Trophoblast cell (in vitro differentiated cells and primary cell): ENCODE data around the gene TREML1.

Experiments
- DNase-seq, 2 donors: peaks; one replicate each; pipeline ENCODE4 v3.0.0-alpha.2; 2016
- H2AFZ ChIP-seq: 2 replicates; pipeline ENCODE4 v1.6.1; 2013; ENCODE audit warnings: low read length, moderate library complexity, mild to moderate bottlenecking; ENCODE audit not compliant: insufficient read depth, poor library complexity
- H2AK5ac ChIP-seq: 2 replicates; pipeline ENCODE4 v1.6.1; 2013; ENCODE audit warnings: mild to moderate bottlenecking, low read length
- H2BK120ac ChIP-seq: 2 replicates; pipeline ENCODE4 v1.6.1; 2013; ENCODE audit warnings: low read length, mild to moderate bottlenecking, moderate library complexity; ENCODE audit not compliant: insufficient read depth, poor library complexity
- H2BK12ac ChIP-seq: 2 replicates; pipeline ENCODE4 v1.6.1; 2013; ENCODE audit warnings: mild to moderate bottlenecking, low read length, moderate library complexity
- H2BK5ac ChIP-seq: 2 replicates; pipeline ENCODE4 v1.6.1; 2013; ENCODE audit warnings: low read length, low read depth, moderate library complexity, mild to moderate bottlenecking; ENCODE audit not compliant: poor library complexity
- H3K14ac ChIP-seq: 2 replicates; pipeline ENCODE4 v1.6.1; 2013; ENCODE audit warnings: mild to moderate bottlenecking, low read length
- H3K18ac ChIP-seq: 2 replicates; pipeline ENCODE4 v1.6.1; 2013; ENCODE audit warnings: mild to moderate bottlenecking, low read length
- H3K23ac ChIP-seq: 2 replicates; pipeline ENCODE4 v1.6.1; 2013; ENCODE audit warnings: low read length
- H3K27ac ChIP-seq: 2 replicates; pipeline ENCODE4 v1.5.1; 2013; ENCODE audit warnings: low read depth, mild to moderate bottlenecking, inconsistent platforms, low read length, moderate library complexity
- H3K27me3 ChIP-seq: 2 replicates; pipeline ENCODE4 v1.6.1; 2013; ENCODE audit warnings: inconsistent platforms, mild to moderate bottlenecking, low read length, moderate library complexity; ENCODE audit not compliant: insufficient read depth
- H3K36me3 ChIP-seq, 2 experiments: 1 replicate in 1 of 2; 2 replicates in 1 of 2; pipeline ENCODE4 v1.6.1; 2013; ENCODE audit warnings: low read length in 2 of 2, mild to moderate bottlenecking in 2 of 2, moderate library complexity in 1 of 2; ENCODE audit not compliant: insufficient read depth in 2 of 2, control insufficient read depth in 1 of 2
- H3K4ac ChIP-seq: 2 replicates; pipeline ENCODE4 v1.6.1; 2013; ENCODE audit warnings: low read depth, mild to moderate bottlenecking, low read length, moderate library complexity
- H3K4me1 ChIP-seq, 2 experiments: 1 replicate in 1 of 2; 2 replicates in 1 of 2; pipeline ENCODE4 v1.6.1; 2013; ENCODE audit warnings: low read length in 2 of 2, mild to moderate bottlenecking in 2 of 2, moderate library complexity in 1 of 2; ENCODE audit not compliant: insufficient read depth in 2 of 2, control insufficient read depth in 1 of 2
- H3K4me2 ChIP-seq: 2 replicates; pipeline ENCODE4 v1.6.1; 2013; ENCODE audit warnings: inconsistent platforms, mild to moderate bottlenecking, low read length, moderate library complexity
- H3K4me3 ChIP-seq: 2 replicates; pipeline ENCODE4 v1.5.1; 2013; ENCODE audit warnings: mild to moderate bottlenecking, low read depth, low read length, inconsistent platforms
- H3K79me1 ChIP-seq: one replicate; pipeline ENCODE4 v1.6.1; 2013; ENCODE audit warnings: low read length
- H3K79me2 ChIP-seq: 2 replicates; pipeline ENCODE4 v1.6.1; 2013; ENCODE audit warnings: low read length, mild to moderate bottlenecking; ENCODE audit not compliant: control insufficient read depth, insufficient read depth, poor library complexity
- H3K9ac ChIP-seq: 2 replicates; pipeline ENCODE4 v1.6.1; 2013; ENCODE audit warnings: mild to moderate bottlenecking, low read length
- H3K9me3 ChIP-seq: 2 replicates; pipeline ENCODE4 v1.6.1; 2013; ENCODE audit warnings: low read depth, mild to moderate bottlenecking, control low read depth, inconsistent platforms, low read length; ENCODE audit not compliant: insufficient read depth
- H4K12ac ChIP-seq: 2 replicates; pipeline ENCODE4 v1.6.1; 2013; ENCODE audit warnings: low read depth, mild to moderate bottlenecking, low read length, moderate library complexity
- H4K8ac ChIP-seq: 2 replicates; pipeline ENCODE4 v1.6.1; 2013; ENCODE audit warnings: low read depth, mild to moderate bottlenecking, low read length, moderate library complexity
- H4K91ac ChIP-seq: one replicate; pipeline ENCODE4 v1.6.1; 2013; ENCODE audit warnings: low read depth, mild to moderate bottlenecking, low read length, moderate library complexity
- WGBS: extraction: QIAGEN DNeasy Blood & Tissue Kit; methylation state at CpG from one replicate; pipeline ENCODE4 v1.1.7; 2013; ENCODE audit warnings: missing lambda C conversion rate; ENCODE audit not compliant: insufficient read length, insufficient coverage; ENCODE audit errors: extremely low coverage; 5-methylcytosine and 5-hydroxymethylcytosine counted together

Gene TREML1

GRCh38 chr6:41163419-41163717, 9.2 kb upstream of the TREML1 start:
- Histone ChIP-seq H2AK5ac (no peak overlapping the region), H3K27me3 (no peaks in the 10 kb centered on the region), H3K4me3 (no peak overlapping the region), H4K12ac (no peak overlapping the region), H3K4me2 (no peak overlapping the region), H3K9ac (no peak overlapping the region), H2BK5ac (no peak overlapping the region), H2AFZ (no peak overlapping the region), H3K4ac (no peak overlapping the region), H3K79me2 (no peaks in the 10 kb centered on the region), H4K8ac (no peak overlapping the region), H3K4me1 (peaks cover 2 to 5% of the 10 kb centered on the region in 2 experiments), H3K18ac (no peak overlapping the region), H4K91ac (no peak overlapping the region), H3K27ac (no peak overlapping the region), H3K23ac (no peak overlapping the region), H2BK12ac (no peak overlapping the region), H3K79me1 (no peaks in the 10 kb centered on the region), H3K9me3 (peaks cover 3% of the 10 kb centered on the region), H3K14ac (no peak overlapping the region), H3K36me3 (no peaks in the 10 kb centered on the region), H2BK120ac (no peak overlapping the region)
- WGBS = no CpG with 5 or more reads among the region's 1 CpG
- no peak for DNase-seq

DNA sequence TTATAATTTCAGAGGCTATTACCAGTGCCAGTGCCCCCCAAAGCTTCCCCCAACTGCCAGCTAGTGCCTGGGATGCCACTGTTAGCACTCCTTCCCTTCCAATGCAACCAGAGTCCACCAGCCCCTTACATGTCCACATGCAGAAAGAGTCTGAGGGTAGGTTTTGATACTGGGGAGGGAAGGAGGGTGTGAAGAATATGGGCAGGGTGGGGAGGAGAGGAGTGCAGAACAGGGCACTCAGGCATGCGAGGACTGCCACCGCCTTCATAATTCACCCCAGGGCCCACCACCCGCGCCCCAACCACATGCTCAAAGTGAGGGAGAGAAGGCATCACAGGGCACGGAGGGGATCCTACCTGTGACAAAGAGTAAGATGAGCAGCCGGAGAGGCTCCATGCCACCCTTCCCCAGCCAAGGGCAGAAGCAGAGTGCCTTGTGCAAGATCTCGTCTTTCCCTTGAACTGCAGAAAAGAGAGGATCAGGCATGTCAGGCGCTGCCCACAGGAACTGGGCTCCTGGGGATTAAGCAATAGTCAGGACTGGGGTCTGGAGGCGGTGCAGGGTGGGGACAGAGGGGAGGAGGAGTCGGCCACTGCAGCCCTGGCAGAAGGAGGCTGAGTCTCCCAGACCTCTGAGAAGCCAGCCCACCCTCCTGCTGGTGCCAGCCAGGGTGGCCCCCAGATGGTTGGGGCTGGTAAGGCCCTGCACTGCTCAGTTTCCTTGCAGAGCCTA, 8.7 kb upstream of the TREML1 start, which contains the start of gene TREM2:
TREM2 (minus strand) TSS at position 430 of the 732 bp plus-strand sequence; CDS start at position 396, 34 bp downstream.
- Histone ChIP-seq H3K79me1 (no peaks in the 10 kb centered on the region), H3K4me3 (no peak within 1 kb of the TSS), H2BK120ac (no peak within 1 kb of the TSS), H3K36me3 (no peaks in the 10 kb centered on the region), H2BK12ac (no peak within 1 kb of the TSS), H3K4ac (no peak within 1 kb of the TSS), H2AK5ac (no peak within 1 kb of the TSS), H3K9ac (no peak within 1 kb of the TSS), H3K27ac (no peak within 1 kb of the TSS), H3K18ac (no peak within 1 kb of the TSS), H2AFZ (no peak within 1 kb of the TSS), H3K4me2 (no peak within 1 kb of the TSS), H3K27me3 (no peaks in the 10 kb centered on the region), H4K12ac (no peak within 1 kb of the TSS), H3K23ac (no peak within 1 kb of the TSS), H4K8ac (no peak within 1 kb of the TSS), H3K14ac (no peak within 1 kb of the TSS), H2BK5ac (no peak within 1 kb of the TSS), H3K4me1 (peaks cover 2 to 5% of the 10 kb centered on the region in 2 experiments), H3K9me3 (peaks cover 3% of the 10 kb centered on the region), H4K91ac (no peak within 1 kb of the TSS), H3K79me2 (no peaks in the 10 kb centered on the region)
- no CpG with 5 or more reads among the region's 10 CpGs for WGBS
- no peak for DNase-seq

- H2AFZ ChIP-seq = no peak overlapping the region
- no peaks in the 10 kb centered on the region for H3K36me3 ChIP-seq
- H2AK5ac ChIP-seq = no peak overlapping the region
- no peak overlapping the region for H2BK120ac ChIP-seq
- no peak overlapping the region for H4K12ac ChIP-seq
- H3K27me3 ChIP-seq = no peaks in the 10 kb centered on the region
- H3K79me2 ChIP-seq = no peaks in the 10 kb centered on the region
- no CpG with 5 or more reads among the region's 13 CpGs for WGBS
- H3K4me3 ChIP-seq = no peak overlapping the region
- H4K8ac ChIP-seq = no peak overlapping the region
- no peak overlapping the region for H2BK5ac ChIP-seq
- H3K4ac ChIP-seq = no peak overlapping the region
- no peak overlapping the region for H3K4me2 ChIP-seq
- H4K91ac ChIP-seq = no peak overlapping the region
- no peak overlapping the region for H3K9ac ChIP-seq
- peak in 1 of 2 donors; percentile 2 for DNase-seq
- H2BK12ac ChIP-seq = no peak overlapping the region
- no peak overlapping the region for H3K14ac ChIP-seq
- peaks cover 3% of the 10 kb centered on the region for H3K9me3 ChIP-seq
- no peak overlapping the region for H3K23ac ChIP-seq
- H3K27ac ChIP-seq = no peak overlapping the region
- peaks cover 2 to 5% of the 10 kb centered on the region in 2 experiments for H3K4me1 ChIP-seq
- H3K18ac ChIP-seq = no peak overlapping the region
- H3K79me1 ChIP-seq = no peaks in the 10 kb centered on the region
These were observed 7.9 kb upstream of the TREML1 start for GRCh38 chr6:41161851-41162552.

DNA sequence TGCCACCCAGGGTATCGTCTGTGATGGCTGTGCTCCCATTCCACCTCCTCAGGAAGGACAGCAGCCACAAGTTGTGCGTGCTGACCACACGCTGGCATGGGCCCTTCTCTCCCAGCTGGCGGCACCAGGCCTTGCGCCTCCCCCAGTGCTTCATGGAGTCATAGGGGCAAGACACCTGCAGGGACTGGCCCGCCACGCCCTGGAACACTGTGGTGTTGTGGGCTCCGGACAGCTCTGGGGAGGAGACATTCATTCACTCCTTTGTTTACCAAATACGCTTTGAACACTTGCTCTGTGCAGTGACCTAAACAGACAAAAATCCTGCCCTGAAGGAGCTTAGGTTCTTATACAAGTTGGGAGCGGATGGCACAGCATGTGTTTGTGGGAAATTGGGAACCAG, 7.2 kb upstream of the TREML1 start:
- H2AFZ ChIP-seq = no peak overlapping the region
- peaks cover 2 to 5% of the 10 kb centered on the region in 2 experiments for H3K4me1 ChIP-seq
- peaks cover 3% of the 10 kb centered on the region for H3K9me3 ChIP-seq
- no peak overlapping the region for H3K4ac ChIP-seq
- no peak overlapping the region for H2BK120ac ChIP-seq
- no peak overlapping the region for H3K4me2 ChIP-seq
- DNase-seq = peak; percentile 35 to 66
- no peak overlapping the region for H3K18ac ChIP-seq
- H2BK12ac ChIP-seq = no peak overlapping the region
- no peaks in the 10 kb centered on the region for H3K79me1 ChIP-seq
- no peak overlapping the region for H3K14ac ChIP-seq
- no peak overlapping the region for H3K23ac ChIP-seq
- H4K91ac ChIP-seq = no peak overlapping the region
- no peaks in the 10 kb centered on the region for H3K36me3 ChIP-seq
- H3K27ac ChIP-seq = no peak overlapping the region
- no peak overlapping the region for H4K12ac ChIP-seq
- H3K27me3 ChIP-seq = no peaks in the 10 kb centered on the region
- WGBS = no CpG with 5 or more reads among the region's 10 CpGs
- H2BK5ac ChIP-seq = no peak overlapping the region
- no peaks in the 10 kb centered on the region for H3K79me2 ChIP-seq
- no peak overlapping the region for H3K4me3 ChIP-seq
- no peak overlapping the region for H3K9ac ChIP-seq
- H2AK5ac ChIP-seq = no peak overlapping the region
- no peak overlapping the region for H4K8ac ChIP-seq
